Measurements from ENCODE around the gene CLSTN1. TPM values are rescaled to one million over a fixed set of nuclear protein-coding genes. Genes with fewer than 3 reads are reported as not detected.

The CLSTN1 gene
- total RNA-seq, 2 experiments from 2014 or later = 34.9 to 36.7 TPM

GRCh38 chr1:9729523-9729922 lies 94.2 kb downstream of the CLSTN1 start:
- ChIA-PET POLR2A (no interaction called here), CTCF (interaction anchor here (0.5 to 0.9 kb wide), 3 partner anchors 37 to 440 kb away, joined by 3 read pairs; no protein-coding TSS in a partner anchor)
- intact Hi-C loops (cut with DNase I, micrococcal nuclease) = loop anchor here (1.0 to 5.0 kb wide), 5 partner anchors 12 to 181 kb away; partner anchors contain the start of genes CLSTN1 (in 1 of the 2) and CTNNBIP1 (in 1 of the 2)
- Mint-ChIP-seq H3K27ac (peak overlapping the region; percentile 94), H3K4me1 (peaks cover 68% of the 10 kb centered on the region), H3K36me3 (ENCODE audit: low read depth) (peaks cover 81% of the 10 kb centered on the region), H3K27me3 (no peaks in the 10 kb centered on the region), H3K4me3 (peak overlapping the region; percentile 53), H3K9me3 (ENCODE audit: low read depth) (no peaks in the 10 kb centered on the region)
- ATAC-seq = no peak
- no peak for DNase-seq

GRCh38 chr1:9728451-9729295 lies 95.1 kb downstream of the CLSTN1 start:
- CTCF ChIA-PET = interaction anchor here (0.6 to 2.1 kb wide), 5 partner anchors 35 to 185 kb away, joined by 3 to 5 read pairs (median 3); no protein-coding TSS in a partner anchor
- ATAC-seq (peak; percentile 75), DNase-seq (peak; percentile 88)
- Mint-ChIP-seq H3K9me3 (ENCODE audit: low read depth) (peaks cover 2% of the 10 kb centered on the region), H3K4me3 (peak overlapping the region; percentile 53), H3K36me3 (ENCODE audit: low read depth) (peaks cover 84% of the 10 kb centered on the region), H3K27me3 (no peaks in the 10 kb centered on the region), H3K4me1 (peaks cover 73% of the 10 kb centered on the region), H3K27ac (peak overlapping the region; percentile 94)
- intact Hi-C loops (cut with DNase I, micrococcal nuclease) = loop anchor here (1.0 to 5.0 kb wide), 10 partner anchors 11 to 182 kb away; partner anchors contain the start of genes CLSTN1 (in 1 of the 2), CTNNBIP1 (in 1 of the 2), PIK3CD (in 1 of the 2) and TMEM201 (in 1 of the 2)
- POLR2A ChIA-PET = interaction anchor here (1.2 kb wide), 1 partner anchor 75 kb away, joined by 4 read pairs; no protein-coding TSS in a partner anchor

- Mint-ChIP-seq H3K9me3 (ENCODE audit: low read depth) (peaks cover 9% of the 10 kb centered on the region), H3K27ac (peak overlapping the region; percentile 58), H3K36me3 (ENCODE audit: low read depth) (peaks cover 85% of the 10 kb centered on the region), H3K4me3 (no peak overlapping the region), H3K27me3 (no peaks in the 10 kb centered on the region), H3K4me1 (peaks cover 70% of the 10 kb centered on the region)
- no peak for DNase-seq
- ChIA-PET POLR2A (interaction anchor here (0.5 kb wide), 1 partner anchor 60 kb away, joined by 8 read pairs; no protein-coding TSS in a partner anchor), CTCF (interaction anchor here (0.6 to 2.9 kb wide), 5 partner anchors 11 to 236 kb away, joined by 3 to 13 read pairs (median 4); no protein-coding TSS in a partner anchor)
- ATAC-seq = no peak
- intact Hi-C loops (cut with DNase I, micrococcal nuclease) = loop anchor here in 1 of 2 experiments (5.0 kb wide), 1 partner anchor 40 kb away; no protein-coding TSS in a partner anchor
Measured at GRCh38 chr1:9726905-9727595, 96.7 kb downstream of the CLSTN1 start.

- Mint-ChIP-seq H3K27me3 (no peaks in the 10 kb centered on the region), H3K4me3 (no peak overlapping the region), H3K27ac (no peak overlapping the region), H3K4me1 (peaks cover 65% of the 10 kb centered on the region), H3K36me3 (ENCODE audit: low read depth) (peaks cover 85% of the 10 kb centered on the region), H3K9me3 (ENCODE audit: low read depth) (peaks cover 9% of the 10 kb centered on the region)
- ATAC-seq (no peak), DNase-seq (no peak)
- ChIA-PET POLR2A (interaction anchor here (0.5 kb wide), 1 partner anchor 59 kb away, joined by 8 read pairs; no protein-coding TSS in a partner anchor), CTCF (interaction anchor here (0.6 to 2.9 kb wide), 8 partner anchors 10 to 235 kb away, joined by 3 to 13 read pairs (median 3); no protein-coding TSS in a partner anchor)
- intact Hi-C loops (cut with DNase I, micrococcal nuclease) = loop anchor here in 1 of 2 experiments (5.0 kb wide), 1 partner anchor 39 kb away; no protein-coding TSS in a partner anchor
Measured at GRCh38 chr1:9726406-9726805, 97.4 kb downstream of the CLSTN1 start.

GRCh38 chr1:9724706-9725476 lies 98.9 kb downstream of the CLSTN1 start:
- DNase-seq = peak; percentile 84
- peak; percentile 24 for ATAC-seq
- peaks cover 61% of the 10 kb centered on the region for H3K4me1 Mint-ChIP-seq
- H3K36me3 Mint-ChIP-seq (ENCODE audit: low read depth) = peaks cover 84% of the 10 kb centered on the region
- no peak overlapping the region for H3K4me3 Mint-ChIP-seq
- peaks cover 9% of the 10 kb centered on the region for H3K9me3 Mint-ChIP-seq (ENCODE audit: low read depth)
- H3K27ac Mint-ChIP-seq = no peak overlapping the region
- ChIA-PET POLR2A (no interaction called here), CTCF (interaction anchor here (0.7 to 2.9 kb wide), 6 partner anchors 9 to 99 kb away, joined by 3 to 13 read pairs (median 3); no protein-coding TSS in a partner anchor)
- intact Hi-C loops (cut with DNase I, micrococcal nuclease) = loop anchor here (1.0 to 5.0 kb wide), 2 partner anchors 23 to 38 kb away; no protein-coding TSS in a partner anchor
- H3K27me3 Mint-ChIP-seq = no peaks in the 10 kb centered on the region

GRCh38 chr1:9723926-9724325 lies 99.8 kb downstream of the CLSTN1 start:
- intact Hi-C loops (cut with DNase I, micrococcal nuclease) = no loop called here
- H3K27me3 Mint-ChIP-seq = no peaks in the 10 kb centered on the region
- no peak overlapping the region for H3K4me3 Mint-ChIP-seq
- H3K27ac Mint-ChIP-seq = no peak overlapping the region
- DNase-seq (no peak), ATAC-seq (no peak)
- H3K4me1 Mint-ChIP-seq = peaks cover 63% of the 10 kb centered on the region
- ChIA-PET CTCF (interaction anchor here (0.8 to 1.0 kb wide), 3 partner anchors 9 to 81 kb away, joined by 3 to 6 read pairs (median 3); no protein-coding TSS in a partner anchor), POLR2A (no interaction called here)
- peaks cover 87% of the 10 kb centered on the region for H3K36me3 Mint-ChIP-seq (ENCODE audit: low read depth)
- peaks cover 9% of the 10 kb centered on the region for H3K9me3 Mint-ChIP-seq (ENCODE audit: low read depth)

GRCh38 chr1:9723068-9723805 lies 100.5 kb downstream of the CLSTN1 start:
- Mint-ChIP-seq H3K27me3 (no peaks in the 10 kb centered on the region), H3K4me1 (peaks cover 62% of the 10 kb centered on the region), H3K9me3 (ENCODE audit: low read depth) (peaks cover 9% of the 10 kb centered on the region), H3K36me3 (ENCODE audit: low read depth) (peaks cover 81% of the 10 kb centered on the region), H3K4me3 (no peak overlapping the region), H3K27ac (no peak overlapping the region)
- intact Hi-C loops (cut with DNase I, micrococcal nuclease) = no loop called here
- no peak for ATAC-seq
- ChIA-PET CTCF (interaction anchor here (0.8 to 1.0 kb wide), 3 partner anchors 8 to 82 kb away, joined by 3 to 6 read pairs (median 3); no protein-coding TSS in a partner anchor), POLR2A (no interaction called here)
- no peak for DNase-seq

GRCh38 chr1:9722378-9722749 lies 101.4 kb downstream of the CLSTN1 start:
- Mint-ChIP-seq H3K36me3 (ENCODE audit: low read depth) (peaks cover 80% of the 10 kb centered on the region), H3K9me3 (ENCODE audit: low read depth) (peaks cover 9% of the 10 kb centered on the region), H3K27ac (no peak overlapping the region), H3K27me3 (no peaks in the 10 kb centered on the region), H3K4me1 (peaks cover 62% of the 10 kb centered on the region), H3K4me3 (no peak overlapping the region)
- POLR2A ChIA-PET = interaction anchor here (0.6 to 0.8 kb wide), 2 partner anchors 11 to 70 kb away, joined by 4 to 5 read pairs; no protein-coding TSS in a partner anchor
- ATAC-seq (no peak), DNase-seq (no peak)
- intact Hi-C loops (cut with DNase I, micrococcal nuclease) = no loop called here
- CTCF ChIA-PET = interaction anchor here (0.6 to 4.0 kb wide), 6 partner anchors 19 to 93 kb away, joined by 3 to 20 read pairs (median 4); no protein-coding TSS in a partner anchor

- POLR2A ChIA-PET = interaction anchor here (0.6 to 0.8 kb wide), 2 partner anchors 11 to 70 kb away, joined by 4 to 5 read pairs; no protein-coding TSS in a partner anchor
- ATAC-seq (peak; percentile 17), DNase-seq (peak; percentile 83)
- H3K4me1 Mint-ChIP-seq = peaks cover 62% of the 10 kb centered on the region
- intact Hi-C loops (cut with DNase I, micrococcal nuclease) = no loop called here
- peaks cover 81% of the 10 kb centered on the region for H3K36me3 Mint-ChIP-seq (ENCODE audit: low read depth)
- H3K27me3 Mint-ChIP-seq = no peaks in the 10 kb centered on the region
- H3K4me3 Mint-ChIP-seq = no peak overlapping the region
- H3K9me3 Mint-ChIP-seq (ENCODE audit: low read depth) = peaks cover 9% of the 10 kb centered on the region
- CTCF ChIA-PET = interaction anchor here (0.6 to 4.0 kb wide), 15 partner anchors 18 to 491 kb away, joined by 3 to 20 read pairs (median 4); no protein-coding TSS in a partner anchor
- H3K27ac Mint-ChIP-seq = no peak overlapping the region
Measured at GRCh38 chr1:9721606-9722377, 102.0 kb downstream of the CLSTN1 start.

All from activated CD4-positive, alpha-beta T cell treated with anti-CD3 and anti-CD28 coated beads for 36 hours (primary cell).